OCI-LY3 (cell line): ENCODE data around the gene SSR4.

Experiments used
- EZH2phosphoT487 ChIP-seq: fragments of 200-600 bp; shearing (Covaris generic); IDR thresholded peaks from 2 replicates; pipeline ENCODE4 v1.6.1; 2018; ENCODE audit warnings: antibody characterized with exemption, mixed run types, low read depth
- TF ChIP-seq, protein P1 (sequence below): fragments of 200-600, 300-600 bp; sonication (generic); IDR thresholded peaks from 2 replicates; pipeline ENCODE4 v1.5.1; 2014; ENCODE audit warnings: antibody characterized with exemption, low read length, low read depth

GRCh38 chrX:153769865-153770600, 24.4 kb upstream of the SSR4 start:
- TF ChIP-seq, protein P1, sequence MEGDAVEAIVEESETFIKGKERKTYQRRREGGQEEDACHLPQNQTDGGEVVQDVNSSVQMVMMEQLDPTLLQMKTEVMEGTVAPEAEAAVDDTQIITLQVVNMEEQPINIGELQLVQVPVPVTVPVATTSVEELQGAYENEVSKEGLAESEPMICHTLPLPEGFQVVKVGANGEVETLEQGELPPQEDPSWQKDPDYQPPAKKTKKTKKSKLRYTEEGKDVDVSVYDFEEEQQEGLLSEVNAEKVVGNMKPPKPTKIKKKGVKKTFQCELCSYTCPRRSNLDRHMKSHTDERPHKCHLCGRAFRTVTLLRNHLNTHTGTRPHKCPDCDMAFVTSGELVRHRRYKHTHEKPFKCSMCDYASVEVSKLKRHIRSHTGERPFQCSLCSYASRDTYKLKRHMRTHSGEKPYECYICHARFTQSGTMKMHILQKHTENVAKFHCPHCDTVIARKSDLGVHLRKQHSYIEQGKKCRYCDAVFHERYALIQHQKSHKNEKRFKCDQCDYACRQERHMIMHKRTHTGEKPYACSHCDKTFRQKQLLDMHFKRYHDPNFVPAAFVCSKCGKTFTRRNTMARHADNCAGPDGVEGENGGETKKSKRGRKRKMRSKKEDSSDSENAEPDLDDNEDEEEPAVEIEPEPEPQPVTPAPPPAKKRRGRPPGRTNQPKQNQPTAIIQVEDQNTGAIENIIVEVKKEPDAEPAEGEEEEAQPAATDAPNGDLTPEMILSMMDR, result no peak
- no peak for TF ChIP-seq EZH2phosphoT487
